GM12801 (cell line): ENCODE measurements around the gene DNASE1.

Source experiments
- TF ChIP-seq, protein P1 (sequence below): IDR thresholded peaks from one replicate; pipeline ENCODE4 v1.5.1; 2011; ENCODE audit warnings: control low read depth; ENCODE audit not compliant: insufficient read length; ENCODE audit errors: extremely low read depth

The DNASE1 gene

DNA sequence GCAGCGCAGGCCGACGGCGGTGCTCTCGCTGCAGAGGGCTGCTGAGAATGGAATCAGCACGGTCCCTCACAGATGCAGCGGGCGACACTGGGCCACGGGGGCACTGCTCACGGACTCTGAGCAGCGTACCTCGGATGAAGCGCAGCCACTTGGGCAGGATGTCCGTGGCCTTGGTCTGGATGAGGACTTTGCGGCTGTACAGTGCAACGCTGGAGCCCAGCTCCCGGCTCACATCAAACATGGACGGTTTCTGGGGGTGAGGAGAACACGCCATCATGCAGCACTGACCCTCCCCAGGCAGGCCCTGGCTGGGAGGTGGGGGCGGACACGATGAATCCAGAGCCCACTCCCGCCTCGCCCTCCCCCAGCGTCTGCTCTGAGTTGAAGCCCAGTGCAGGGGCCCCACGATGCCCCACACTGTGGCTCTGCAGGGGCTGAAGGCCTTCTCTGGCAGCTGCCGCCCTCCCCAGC lies 18.1 kb downstream of the DNASE1 start:
- TF ChIP-seq, protein P1, sequence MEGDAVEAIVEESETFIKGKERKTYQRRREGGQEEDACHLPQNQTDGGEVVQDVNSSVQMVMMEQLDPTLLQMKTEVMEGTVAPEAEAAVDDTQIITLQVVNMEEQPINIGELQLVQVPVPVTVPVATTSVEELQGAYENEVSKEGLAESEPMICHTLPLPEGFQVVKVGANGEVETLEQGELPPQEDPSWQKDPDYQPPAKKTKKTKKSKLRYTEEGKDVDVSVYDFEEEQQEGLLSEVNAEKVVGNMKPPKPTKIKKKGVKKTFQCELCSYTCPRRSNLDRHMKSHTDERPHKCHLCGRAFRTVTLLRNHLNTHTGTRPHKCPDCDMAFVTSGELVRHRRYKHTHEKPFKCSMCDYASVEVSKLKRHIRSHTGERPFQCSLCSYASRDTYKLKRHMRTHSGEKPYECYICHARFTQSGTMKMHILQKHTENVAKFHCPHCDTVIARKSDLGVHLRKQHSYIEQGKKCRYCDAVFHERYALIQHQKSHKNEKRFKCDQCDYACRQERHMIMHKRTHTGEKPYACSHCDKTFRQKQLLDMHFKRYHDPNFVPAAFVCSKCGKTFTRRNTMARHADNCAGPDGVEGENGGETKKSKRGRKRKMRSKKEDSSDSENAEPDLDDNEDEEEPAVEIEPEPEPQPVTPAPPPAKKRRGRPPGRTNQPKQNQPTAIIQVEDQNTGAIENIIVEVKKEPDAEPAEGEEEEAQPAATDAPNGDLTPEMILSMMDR, result no peak

GRCh38 chr16:3673201-3673600 lies 18.7 kb downstream of the DNASE1 start:
- TF ChIP-seq, protein P1, result no peak

GRCh38 chr16:3673676-3674377 lies 19.3 kb downstream of the DNASE1 start:
- TF ChIP-seq, protein P1, result no peak

DNA sequence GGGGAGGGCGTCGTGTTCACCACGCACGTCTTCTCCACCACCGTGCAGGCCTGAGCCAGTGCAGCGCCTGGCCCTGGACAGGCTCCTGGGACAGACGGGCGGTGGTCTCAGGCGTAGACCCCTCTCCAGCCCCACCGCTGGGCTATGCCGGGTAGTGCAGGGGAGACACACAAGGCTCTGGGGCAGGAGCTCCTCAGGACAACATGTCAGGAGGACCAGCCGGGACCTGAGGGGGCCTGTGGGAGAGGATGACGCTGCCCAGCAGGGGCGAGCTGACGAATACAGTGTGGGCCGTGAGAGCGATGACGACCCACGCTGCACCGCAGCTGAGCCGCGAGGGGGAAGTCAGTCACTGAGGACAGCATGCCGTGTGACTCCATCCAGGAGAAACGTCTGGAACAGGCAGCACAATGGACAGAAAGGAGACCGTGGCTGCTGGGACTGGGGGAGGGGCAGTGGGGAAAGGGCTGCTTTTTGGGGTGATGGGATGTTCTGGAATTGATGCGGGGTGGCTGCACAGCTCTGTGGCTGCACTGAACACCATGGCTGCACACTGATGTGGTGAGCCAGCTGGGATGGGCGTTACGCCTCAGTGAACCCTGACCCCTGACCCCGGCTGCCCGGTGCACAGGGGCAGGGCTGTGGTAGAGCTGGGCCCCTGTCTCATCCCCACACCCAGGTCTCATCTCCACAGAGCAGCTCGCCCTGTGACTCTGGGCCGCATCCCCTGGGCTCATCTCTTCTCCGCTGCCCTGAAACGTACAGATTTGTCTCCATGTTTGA lies 20.2 kb downstream of the DNASE1 start:
- TF ChIP-seq, protein P1, result no peak

GRCh38 chr16:3675601-3676130 lies 21.2 kb downstream of the DNASE1 start:
- TF ChIP-seq, protein P1, result no peak

GRCh38 chr16:3677994-3678393 lies 23.5 kb downstream of the DNASE1 start:
- TF ChIP-seq, protein P1, result no peak

DNA sequence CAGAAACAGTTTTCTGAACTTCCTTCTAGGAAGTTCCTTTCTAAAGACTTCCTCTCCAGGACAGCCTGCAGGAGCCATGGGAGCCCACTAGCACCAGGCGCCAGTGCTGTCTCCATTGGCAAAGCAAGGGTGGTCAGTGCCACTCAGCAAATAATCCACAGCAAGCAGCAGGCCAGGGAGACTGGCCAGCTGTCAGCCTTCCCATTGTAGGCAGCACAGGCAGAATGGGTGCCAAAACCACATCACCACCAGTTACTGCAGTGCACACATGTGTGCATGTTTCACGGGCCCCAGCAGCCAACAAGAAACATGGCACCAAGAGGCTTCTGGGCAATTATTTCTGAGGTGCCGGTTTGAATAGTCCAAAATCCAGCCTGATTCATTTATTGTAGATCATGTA lies 26.7 kb downstream of the DNASE1 start:
- TF ChIP-seq, protein P1, result no peak
